SK-N-SH (cell line): ENCODE results near the gene ERBB2.

ENCODE experiments used
- CHD2 ChIP-seq: fragments of 150-350 bp; IDR thresholded peaks from 2 replicates; pipeline ENCODE4 v1.6.1; 2018; ENCODE audit warnings: low read length; ENCODE audit not compliant: partially characterized antibody
- GABPA ChIP-seq: IDR thresholded peaks from 2 replicates; pipeline ENCODE4 v1.4.0; 2012; ENCODE audit warnings: low read depth, mild to moderate bottlenecking
- MXI1 ChIP-seq: IDR thresholded peaks from 2 replicates; pipeline ENCODE4 v1.6.1; 2012; ENCODE audit warnings: mild to moderate bottlenecking, low read depth, low read length, improper control_type of control experiment
- NRF1 ChIP-seq: IDR thresholded peaks from 2 replicates; pipeline ENCODE4 v1.6.1; 2012; ENCODE audit warnings: low read depth, mild to moderate bottlenecking, low read length
- POLR2AphosphoS5 ChIP-seq: IDR thresholded peaks from 2 replicates; pipeline ENCODE4 v1.6.1; 2012; ENCODE audit warnings: low read depth, low read length
- RAD21 ChIP-seq: IDR thresholded peaks from 2 replicates; pipeline ENCODE4 v1.6.1; 2012; ENCODE audit warnings: mild to moderate bottlenecking, low read length
- RCOR1 ChIP-seq: fragments of 150-350 bp; IDR thresholded peaks from 2 replicates; pipeline ENCODE4 v1.6.1; 2017; ENCODE audit warnings: antibody characterized with exemption, low read length
- SIN3A ChIP-seq: IDR thresholded peaks from 2 replicates; pipeline ENCODE4 v1.6.1; 2012; ENCODE audit warnings: low read depth, mild to moderate bottlenecking, low read length, moderate library complexity, borderline replicate concordance
- YY1 ChIP-seq: IDR thresholded peaks from 2 replicates; pipeline ENCODE4 v1.4.0; 2012; ENCODE audit warnings: low read depth, mild to moderate bottlenecking
- TF ChIP-seq, protein P1 (sequence below): IDR thresholded peaks from 2 replicates; pipeline ENCODE4 v1.4.0; 2012; ENCODE audit warnings: low read depth
- TF ChIP-seq, protein P2 (sequence below): fragments of 200-600 bp; sonication (generic); IDR thresholded peaks from 2 replicates; pipeline ENCODE4 v1.6.1; 2017; ENCODE audit warnings: antibody characterized with exemption, mild to moderate bottlenecking, moderate library complexity
- TF ChIP-seq, protein P3 (sequence below): IDR thresholded peaks from 2 replicates; pipeline ENCODE4 v1.4.0; 2012; ENCODE audit warnings: low read depth, borderline replicate concordance
- TF ChIP-seq, protein P4 (sequence below): IDR thresholded peaks from 2 replicates; pipeline ENCODE4 v1.4.0; 2012; ENCODE audit warnings: low read depth, borderline replicate concordance

DNA sequence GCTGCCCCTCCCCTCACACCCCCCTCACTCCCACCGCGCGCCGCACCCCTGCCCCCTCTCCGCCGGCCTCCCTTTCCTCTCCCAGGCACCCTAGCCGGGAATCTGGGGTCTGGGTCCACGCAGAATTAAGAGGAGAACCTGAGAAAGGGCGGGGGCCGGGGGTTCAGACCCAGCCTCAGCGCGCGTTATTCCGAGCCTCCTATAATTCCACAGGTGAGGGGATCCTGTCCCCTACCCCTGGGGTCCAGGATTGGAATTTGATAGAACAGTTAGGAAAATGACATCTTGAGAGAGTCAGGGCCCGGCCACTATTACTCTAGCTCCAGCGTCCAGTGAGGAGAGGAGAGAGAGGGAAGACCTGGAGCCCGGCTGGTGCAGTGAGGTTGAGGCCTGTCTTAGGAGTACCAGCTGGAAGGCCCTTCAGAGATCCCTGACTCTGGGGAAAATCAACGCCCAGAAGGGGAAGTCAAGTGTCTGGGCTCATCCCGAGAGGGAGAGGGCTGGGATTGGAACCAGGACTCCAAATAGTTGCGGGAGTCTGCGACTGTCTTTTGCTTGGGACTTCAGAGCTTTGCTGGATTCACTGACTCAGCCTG, 55.2 kb downstream of the ERBB2 start:
- TF ChIP-seq POLR2AphosphoS5 (no peak), MXI1 (no peak), RCOR1 (no peak), CHD2 (no peak), RAD21 (no peak), SIN3A (no peak), YY1 (no peak), GABPA (no peak), NRF1 (no peak)
- TF ChIP-seq, protein P1, sequence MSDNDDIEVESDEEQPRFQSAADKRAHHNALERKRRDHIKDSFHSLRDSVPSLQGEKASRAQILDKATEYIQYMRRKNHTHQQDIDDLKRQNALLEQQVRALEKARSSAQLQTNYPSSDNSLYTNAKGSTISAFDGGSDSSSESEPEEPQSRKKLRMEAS, result no peak
- TF ChIP-seq, protein P2, sequence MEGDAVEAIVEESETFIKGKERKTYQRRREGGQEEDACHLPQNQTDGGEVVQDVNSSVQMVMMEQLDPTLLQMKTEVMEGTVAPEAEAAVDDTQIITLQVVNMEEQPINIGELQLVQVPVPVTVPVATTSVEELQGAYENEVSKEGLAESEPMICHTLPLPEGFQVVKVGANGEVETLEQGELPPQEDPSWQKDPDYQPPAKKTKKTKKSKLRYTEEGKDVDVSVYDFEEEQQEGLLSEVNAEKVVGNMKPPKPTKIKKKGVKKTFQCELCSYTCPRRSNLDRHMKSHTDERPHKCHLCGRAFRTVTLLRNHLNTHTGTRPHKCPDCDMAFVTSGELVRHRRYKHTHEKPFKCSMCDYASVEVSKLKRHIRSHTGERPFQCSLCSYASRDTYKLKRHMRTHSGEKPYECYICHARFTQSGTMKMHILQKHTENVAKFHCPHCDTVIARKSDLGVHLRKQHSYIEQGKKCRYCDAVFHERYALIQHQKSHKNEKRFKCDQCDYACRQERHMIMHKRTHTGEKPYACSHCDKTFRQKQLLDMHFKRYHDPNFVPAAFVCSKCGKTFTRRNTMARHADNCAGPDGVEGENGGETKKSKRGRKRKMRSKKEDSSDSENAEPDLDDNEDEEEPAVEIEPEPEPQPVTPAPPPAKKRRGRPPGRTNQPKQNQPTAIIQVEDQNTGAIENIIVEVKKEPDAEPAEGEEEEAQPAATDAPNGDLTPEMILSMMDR, result no peak
- TF ChIP-seq, protein P3, sequence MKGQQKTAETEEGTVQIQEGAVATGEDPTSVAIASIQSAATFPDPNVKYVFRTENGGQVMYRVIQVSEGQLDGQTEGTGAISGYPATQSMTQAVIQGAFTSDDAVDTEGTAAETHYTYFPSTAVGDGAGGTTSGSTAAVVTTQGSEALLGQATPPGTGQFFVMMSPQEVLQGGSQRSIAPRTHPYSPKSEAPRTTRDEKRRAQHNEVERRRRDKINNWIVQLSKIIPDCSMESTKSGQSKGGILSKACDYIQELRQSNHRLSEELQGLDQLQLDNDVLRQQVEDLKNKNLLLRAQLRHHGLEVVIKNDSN, result no peak
- TF ChIP-seq, protein P4, sequence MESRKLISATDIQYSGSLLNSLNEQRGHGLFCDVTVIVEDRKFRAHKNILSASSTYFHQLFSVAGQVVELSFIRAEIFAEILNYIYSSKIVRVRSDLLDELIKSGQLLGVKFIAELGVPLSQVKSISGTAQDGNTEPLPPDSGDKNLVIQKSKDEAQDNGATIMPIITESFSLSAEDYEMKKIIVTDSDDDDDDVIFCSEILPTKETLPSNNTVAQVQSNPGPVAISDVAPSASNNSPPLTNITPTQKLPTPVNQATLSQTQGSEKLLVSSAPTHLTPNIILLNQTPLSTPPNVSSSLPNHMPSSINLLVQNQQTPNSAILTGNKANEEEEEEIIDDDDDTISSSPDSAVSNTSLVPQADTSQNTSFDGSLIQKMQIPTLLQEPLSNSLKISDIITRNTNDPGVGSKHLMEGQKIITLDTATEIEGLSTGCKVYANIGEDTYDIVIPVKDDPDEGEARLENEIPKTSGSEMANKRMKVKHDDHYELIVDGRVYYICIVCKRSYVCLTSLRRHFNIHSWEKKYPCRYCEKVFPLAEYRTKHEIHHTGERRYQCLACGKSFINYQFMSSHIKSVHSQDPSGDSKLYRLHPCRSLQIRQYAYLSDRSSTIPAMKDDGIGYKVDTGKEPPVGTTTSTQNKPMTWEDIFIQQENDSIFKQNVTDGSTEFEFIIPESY, result no peak
